ENCODE measurements around the gene ZSWIM5.
"Not testable (repeated sequence)": the region's sequence is repeated elsewhere in the genome, so short reads cannot be mapped to it uniquely, and the experiment has no call there.

DNA sequence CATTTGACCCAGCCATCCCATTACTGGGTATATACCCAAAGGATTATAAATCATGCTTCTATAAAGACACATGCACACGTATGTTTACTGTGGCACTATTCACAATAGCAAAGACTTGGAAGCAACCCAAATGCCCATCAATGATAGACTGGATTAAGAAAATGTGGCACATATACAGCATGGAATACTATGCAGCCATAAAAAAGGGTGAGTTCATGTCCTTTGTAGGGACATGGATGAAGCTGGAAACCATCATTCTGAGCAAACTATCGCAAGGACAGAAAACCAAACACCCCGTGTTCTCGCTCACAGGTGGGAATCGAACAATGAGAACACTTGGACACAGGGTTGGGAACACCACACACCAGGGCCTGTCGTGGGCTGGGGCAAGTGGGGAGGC is 38.5 kb downstream of the ZSWIM5 start:
- not testable (repeated sequence) for TF ChIP-seq POLR2A (IDR thresholded peaks at IDR 0.05; ENCODE audit: low read depth, low read length); POLR2AphosphoS5 (IDR thresholded peaks at IDR 0.05; ENCODE audit: low read depth, low read length); TAF1 (IDR thresholded peaks at IDR 0.05; ENCODE audit: borderline replicate concordance, low read depth, low read length)

Measured in GM12892 (cell line).